Endothelial cell of umbilical vein (primary cell): ENCODE measurements around the gene ZCCHC14. TPM values are rescaled to one million over a fixed set of nuclear protein-coding genes. Genes with fewer than 3 reads are reported as not detected.

ENCODE experiments used
- BruUV-seq: library from RNA; stranded (reverse); fragments of 400-500 nt; replicated peaks from 2 replicates; lab custom pipeline; 2021; lab: Mats Ljungman, UMichigan
- CTCF ChIA-PET: fragments of 300-600, 350-600 bp; sonication (Branson Sonifier 250); formaldehyde crosslinking; loops from one replicate; lab custom pipeline; 2021; ENCODE audit warnings: antibody characterized with exemption, inconsistent platforms; lab: Charles Lee
- POLR2A ChIA-PET: fragments of 300-600, 350-600 bp; sonication (Branson Sonifier 250); formaldehyde crosslinking; loops from one replicate; lab custom pipeline; 2021; ENCODE audit warnings: antibody characterized with exemption, inconsistent platforms; lab: Charles Lee
- DNase-seq: peaks from one replicate; pipeline ENCODE4 v3.0.0-alpha.2; 2011; ENCODE audit warnings: low read depth, low spot score
- FAIRE-seq: peaks from 2 replicates; lab custom pipeline; 2011; peaks lifted over from hg19 to GRCh38; lab: Jason Lieb, UNC
- H2AFZ ChIP-seq: 2 replicates; pipeline ENCODE4 v1.6.0; 2012; ENCODE audit warnings: low read depth, low read length, control low read depth, inconsistent platforms
- H3K27ac ChIP-seq: 2 replicates; pipeline ENCODE4 v1.5.1; 2011; ENCODE audit warnings: low read depth, mild to moderate bottlenecking, control low read depth, low read length, moderate library complexity; ENCODE audit not compliant: insufficient read depth
- H3K27me3 ChIP-seq, 2 experiments: 2 replicates each; pipeline versions ENCODE4 v1.6.0 to v1.6.1; 2011; ENCODE audit warnings: low read length in 2 of 2, mixed read lengths in 1 of 2; ENCODE audit not compliant: control insufficient read depth in 2 of 2, insufficient read depth in 2 of 2
- H3K36me3 ChIP-seq, 2 experiments: 2 replicates in 1 of 2; 3 replicates in 1 of 2; pipeline ENCODE4 v1.5.1; 2011; ENCODE audit warnings: low read length in 2 of 2, mild to moderate bottlenecking in 1 of 2, moderate library complexity in 1 of 2; ENCODE audit not compliant: control insufficient read depth in 2 of 2, insufficient read depth in 2 of 2; ENCODE audit errors: extremely low read depth in 1 of 2
- H3K4me1 ChIP-seq: 3 replicates; pipeline ENCODE4 v1.5.1; 2011; ENCODE audit warnings: mild to moderate bottlenecking, low read length; ENCODE audit not compliant: control insufficient read depth, insufficient read depth; ENCODE audit errors: extremely low read depth
- H3K4me2 ChIP-seq: 2 replicates; pipeline ENCODE4 v1.6.1; 2011; ENCODE audit warnings: low read length, control low read depth, mixed read lengths; ENCODE audit not compliant: insufficient read depth
- H3K4me3 ChIP-seq, 3 experiments: fragments of 200-600 bp in 1 of 3; sonication (generic), shearing (Covaris generic) in 1 of 3; replicated peaks in 1 of 3; 2 replicates each; pipeline ENCODE4 v1.5.1; 2011 to 2016; ENCODE audit warnings: control low read depth in 3 of 3, low read length in 3 of 3, mild to moderate bottlenecking in 2 of 3, inconsistent platforms in 1 of 3, low read depth in 1 of 3, moderate library complexity in 1 of 3; ENCODE audit not compliant: insufficient read depth in 1 of 3
- H3K79me2 ChIP-seq: 2 replicates; pipeline ENCODE4 v1.6.0; 2012; ENCODE audit warnings: low read length, inconsistent platforms; ENCODE audit not compliant: control insufficient read depth, insufficient read depth
- H3K9ac ChIP-seq: replicated peaks from 2 replicates; pipeline ENCODE3; 2011; ENCODE audit warnings: low read length, control low read depth; ENCODE audit not compliant: insufficient read depth; ENCODE audit errors: extremely low read depth
- H3K9me1 ChIP-seq: replicated peaks from 3 replicates; pipeline ENCODE4 v1.6.0; 2011; ENCODE audit warnings: mild to moderate bottlenecking, low read length; ENCODE audit not compliant: control insufficient read depth, insufficient read depth; ENCODE audit errors: extremely low read depth
- H3K9me3 ChIP-seq: replicated peaks from 2 replicates; pipeline ENCODE4 v1.5.1; 2012; ENCODE audit warnings: low read length, inconsistent platforms; ENCODE audit not compliant: control insufficient read depth, insufficient read depth
- H4K20me1 ChIP-seq: replicated peaks from 2 replicates; pipeline ENCODE3; 2011; ENCODE audit warnings: mild to moderate bottlenecking, low read length; ENCODE audit not compliant: control insufficient read depth, insufficient read depth; ENCODE audit errors: extremely low read depth
- EZH2 ChIP-seq: IDR thresholded peaks from 2 replicates; pipeline ENCODE4 v1.6.1; 2012; ENCODE audit warnings: borderline replicate concordance, low read depth, mild to moderate bottlenecking, moderate library complexity, low read length, inconsistent platforms; ENCODE audit not compliant: severe bottlenecking
- FOS ChIP-seq: IDR thresholded peaks from 2 replicates; pipeline ENCODE4 v1.6.1; 2011; ENCODE audit warnings: mild to moderate bottlenecking, low read length, moderate library complexity, borderline replicate concordance; ENCODE audit not compliant: insufficient read depth
- GATA2 ChIP-seq: IDR thresholded peaks from 2 replicates; pipeline ENCODE4 v1.7.0; 2011; ENCODE audit warnings: low read depth, mild to moderate bottlenecking, moderate library complexity, mixed read lengths, low read length; ENCODE audit not compliant: insufficient read length, insufficient read depth
- JUN ChIP-seq: IDR thresholded peaks from 2 replicates; pipeline ENCODE4 v1.6.1; 2011; ENCODE audit warnings: borderline replicate concordance, low read depth; ENCODE audit not compliant: insufficient read length, insufficient read depth
- MYC ChIP-seq: IDR thresholded peaks from one replicate; pipeline ENCODE4 v1.6.1; 2011; ENCODE audit warnings: mild to moderate bottlenecking, low read depth, low read length
- POLR2A ChIP-seq: IDR thresholded peaks from 2 replicates; pipeline ENCODE4 v1.6.1; 2012; ENCODE audit warnings: low read depth, mild to moderate bottlenecking, control low read depth, low read length
- POLR2AphosphoS5 ChIP-seq: IDR thresholded peaks from 2 replicates; pipeline ENCODE4 v1.6.1; 2012; ENCODE audit warnings: low read depth, mild to moderate bottlenecking, control low read depth, low read length, moderate library complexity; ENCODE audit not compliant: insufficient read depth
- dilution Hi-C: fragments of 300-500 bp; cut with MboI; formaldehyde crosslinking; loops from one replicate; pipeline ENCODE4 v1.15.0; 2019; ENCODE audit warnings: low sequenced_read_pairs; ENCODE audit not compliant: extremely low pct_ligation_motif_present
- intact Hi-C: fragments of 100-400 bp; cut with micrococcal nuclease; formaldehyde crosslinking; loops from one replicate; pipeline ENCODE4 v1.10.0; 2022
- polyA plus RNA-seq, 4 experiments: library from polyadenylated mRNA; depleted of rRNA in 3 of 4; stranded (reverse) in 3 of 4; unstranded in 1 of 4; fragments of >200 nt; gene quantifications; 2 replicates each; pipeline versions ENCODE4 v1.2.1 to v1.2.3, GENCODE V29; 2011 to 2012; ENCODE audit warnings: missing spikeins in 1 of 4
- total RNA-seq: library from RNA; stranded (reverse); gene quantifications from 2 replicates; pipeline ENCODE4 v1.2.3, GENCODE V29; 2021
- TF ChIP-seq, protein P1 (sequence below), 2 donors: IDR thresholded peaks; 1 replicate in 1 of 2; 2 replicates in 1 of 2; pipeline ENCODE4 v1.5.1; 2011; ENCODE audit warnings: low read length in 2 of 2, mild to moderate bottlenecking in 2 of 2, moderate library complexity in 2 of 2, control low read depth in 1 of 2, inconsistent platforms in 1 of 2, low read depth in 1 of 2; ENCODE audit not compliant: insufficient read depth in 1 of 2; ENCODE audit errors: extremely low read depth in 1 of 2
- TF ChIP-seq, protein P2 (sequence below): IDR thresholded peaks from 2 replicates; pipeline ENCODE4 v1.6.1; 2011; ENCODE audit not compliant: insufficient read depth, insufficient read length

ZCCHC14 gene
- total and polyA plus RNA-seq, 2 donors (not counting 3 experiments of a cell fraction or from before 2014, with no cell fraction given) = 9.5 to 30.9 TPM

DNA sequence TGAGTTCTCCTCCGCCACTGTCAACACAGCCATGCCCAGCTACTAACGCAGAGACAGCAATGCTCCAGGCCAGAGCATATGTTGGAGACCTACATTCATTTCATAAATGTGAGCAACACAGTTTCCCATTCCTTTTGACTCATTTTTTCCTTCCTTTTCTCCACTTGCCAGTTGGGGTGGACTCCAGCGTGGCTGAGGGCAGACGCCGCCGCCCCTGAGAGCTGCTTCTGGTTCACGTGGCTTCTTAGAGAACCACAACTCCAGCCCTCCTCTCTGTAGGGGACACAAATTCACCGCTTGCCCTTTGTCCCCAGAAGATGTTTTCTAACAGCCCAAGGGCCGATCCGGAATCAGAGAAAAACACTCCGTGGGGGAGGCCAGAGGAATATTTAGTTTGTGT is 45.8 kb upstream of the ZCCHC14 start:
- H3K27ac ChIP-seq = no peak overlapping the region
- peak overlapping the region; percentile 55 for H2AFZ ChIP-seq

DNA sequence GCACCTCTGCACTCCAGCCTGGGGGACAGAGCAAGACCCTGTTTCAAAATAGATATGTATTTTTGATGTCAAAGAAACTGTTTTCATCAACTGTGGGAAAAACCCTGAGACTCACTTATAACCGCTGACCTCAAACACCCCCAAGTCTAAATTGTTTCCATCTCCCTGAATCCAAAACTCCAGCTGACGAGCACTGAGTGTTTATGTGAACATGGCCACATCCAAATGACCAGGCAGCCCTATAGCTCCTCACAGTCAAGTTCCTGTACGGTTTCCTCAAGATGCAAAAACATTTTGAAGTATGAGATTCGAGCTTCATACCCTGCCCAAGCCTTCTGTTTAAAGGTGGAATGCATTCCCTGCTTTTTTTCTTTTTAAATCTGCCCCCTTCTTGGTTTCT is 45.3 kb upstream of the ZCCHC14 start:
- Histone ChIP-seq H3K9me3 (no peaks in the 10 kb centered on the region), H3K4me3 (no peak overlapping the region), H3K79me2 (no peaks in the 10 kb centered on the region), H3K4me1 (peaks cover 11% of the 10 kb centered on the region), H2AFZ (peak overlapping the region; percentile 55), H3K9ac (no peak overlapping the region), H3K9me1 (no peaks in the 10 kb centered on the region), H3K27ac (no peak overlapping the region), H4K20me1 (no peaks in the 10 kb centered on the region), H3K36me3 (no peaks in the 10 kb centered on the region), H3K4me2 (peak overlapping the region; percentile 33), H3K27me3 (peaks cover 0 to 2% of the 10 kb centered on the region in 2 experiments)
- no peak for FAIRE-seq
- dilution Hi-C loops = no loop called here
- no peak for DNase-seq
- TF ChIP-seq GATA2 (no peak), POLR2AphosphoS5 (no peak), JUN (no peak), EZH2 (no peak), POLR2A (no peak), MYC (no peak), FOS (no peak)
- TF ChIP-seq, protein P1, sequence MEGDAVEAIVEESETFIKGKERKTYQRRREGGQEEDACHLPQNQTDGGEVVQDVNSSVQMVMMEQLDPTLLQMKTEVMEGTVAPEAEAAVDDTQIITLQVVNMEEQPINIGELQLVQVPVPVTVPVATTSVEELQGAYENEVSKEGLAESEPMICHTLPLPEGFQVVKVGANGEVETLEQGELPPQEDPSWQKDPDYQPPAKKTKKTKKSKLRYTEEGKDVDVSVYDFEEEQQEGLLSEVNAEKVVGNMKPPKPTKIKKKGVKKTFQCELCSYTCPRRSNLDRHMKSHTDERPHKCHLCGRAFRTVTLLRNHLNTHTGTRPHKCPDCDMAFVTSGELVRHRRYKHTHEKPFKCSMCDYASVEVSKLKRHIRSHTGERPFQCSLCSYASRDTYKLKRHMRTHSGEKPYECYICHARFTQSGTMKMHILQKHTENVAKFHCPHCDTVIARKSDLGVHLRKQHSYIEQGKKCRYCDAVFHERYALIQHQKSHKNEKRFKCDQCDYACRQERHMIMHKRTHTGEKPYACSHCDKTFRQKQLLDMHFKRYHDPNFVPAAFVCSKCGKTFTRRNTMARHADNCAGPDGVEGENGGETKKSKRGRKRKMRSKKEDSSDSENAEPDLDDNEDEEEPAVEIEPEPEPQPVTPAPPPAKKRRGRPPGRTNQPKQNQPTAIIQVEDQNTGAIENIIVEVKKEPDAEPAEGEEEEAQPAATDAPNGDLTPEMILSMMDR (IDR thresholded peaks at IDR 0.05; ENCODE audit: extremely low read depth in 1 of 2, insufficient read depth in 1 of 2, low read depth in 1 of 2, low read length in 2 of 2) = no peak
- TF ChIP-seq, protein P2, sequence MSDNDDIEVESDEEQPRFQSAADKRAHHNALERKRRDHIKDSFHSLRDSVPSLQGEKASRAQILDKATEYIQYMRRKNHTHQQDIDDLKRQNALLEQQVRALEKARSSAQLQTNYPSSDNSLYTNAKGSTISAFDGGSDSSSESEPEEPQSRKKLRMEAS = no peak
- ChIA-PET POLR2A (no interaction called here), CTCF (interaction anchor here (0.9 to 1.5 kb wide), 5 partner anchors 10 to 113 kb away, joined by 3 to 5 read pairs (median 4); no protein-coding TSS in a partner anchor)
- BruUV-seq = no TSS peak
- intact Hi-C loops = loop anchor here (1.0 kb wide), 1 partner anchor 45 kb away; the partner anchor contains the start of gene ZCCHC14

More for the DNA sequence above, 45.8 kb upstream of the ZCCHC14 start:
- intact Hi-C loops (loop anchor here (1.0 kb wide), 1 partner anchor 45 kb away; the partner anchor contains the start of gene ZCCHC14), dilution Hi-C loops (no loop called here)
- FAIRE-seq (peak; percentile 74), DNase-seq (peak; percentile 87)
- no peaks in the 10 kb centered on the region for H3K36me3 ChIP-seq
- no peaks in the 10 kb centered on the region for H3K9me3 ChIP-seq
- CTCF ChIA-PET = interaction anchor here (0.9 to 1.5 kb wide), 5 partner anchors 10 to 114 kb away, joined by 3 to 5 read pairs (median 4); no protein-coding TSS in a partner anchor
- H3K4me3 ChIP-seq = no peak overlapping the region
- peaks cover 11% of the 10 kb centered on the region for H3K4me1 ChIP-seq
- no peaks in the 10 kb centered on the region for H3K9me1 ChIP-seq
- POLR2A ChIA-PET = no interaction called here
- no peak overlapping the region for H3K9ac ChIP-seq
- no peaks in the 10 kb centered on the region for H3K79me2 ChIP-seq
- peaks cover 0 to 2% of the 10 kb centered on the region in 2 experiments for H3K27me3 ChIP-seq
- H3K4me2 ChIP-seq = peak overlapping the region; percentile 33
- BruUV-seq = no TSS peak
- TF ChIP-seq POLR2A = no peak
- TF ChIP-seq POLR2AphosphoS5 = peak; percentile 49
- no peaks in the 10 kb centered on the region for H4K20me1 ChIP-seq
